ENCODE data around the gene BMPR1B. TPM values are rescaled to one million over a fixed set of nuclear protein-coding genes. Genes with fewer than 3 reads are reported as not detected.
"Not testable (repeated sequence)": the region's sequence is repeated elsewhere in the genome, so short reads cannot be mapped to it uniquely, and the experiment has no call there.

Gene BMPR1B
- total RNA-seq, 1 experiment from 2014 or later, result 0.03 TPM

DNA sequence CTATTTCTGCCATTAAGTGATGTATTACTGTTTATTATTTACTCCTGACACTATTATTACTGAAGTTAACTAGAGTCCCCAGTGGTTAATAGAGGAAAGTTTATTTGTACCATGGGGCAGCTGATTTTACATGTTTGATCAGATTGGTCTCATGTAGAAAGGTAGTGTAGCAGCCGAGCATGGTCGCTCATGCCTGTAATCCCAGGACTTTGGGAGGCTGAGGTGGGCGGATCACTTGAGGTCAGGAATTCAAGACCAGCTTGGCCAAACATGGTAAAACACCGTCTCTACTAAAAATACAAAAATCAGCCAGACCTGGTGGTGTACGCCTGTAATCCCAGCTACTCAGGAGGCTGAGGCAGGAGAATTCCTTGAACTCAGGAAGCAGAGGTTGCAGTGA lies 74.6 kb downstream of the BMPR1B start:
- DNase-seq (ENCODE audit: low spot score), result not testable (repeated sequence)

GRCh38 chr4:94833394-94833793 lies 75.6 kb downstream of the BMPR1B start:
- DNase-seq (ENCODE audit: low spot score), result no peak

GRCh38 chr4:94834501-94834900 lies 76.7 kb downstream of the BMPR1B start:
- DNase-seq (ENCODE audit: low spot score), result no peak

DNA sequence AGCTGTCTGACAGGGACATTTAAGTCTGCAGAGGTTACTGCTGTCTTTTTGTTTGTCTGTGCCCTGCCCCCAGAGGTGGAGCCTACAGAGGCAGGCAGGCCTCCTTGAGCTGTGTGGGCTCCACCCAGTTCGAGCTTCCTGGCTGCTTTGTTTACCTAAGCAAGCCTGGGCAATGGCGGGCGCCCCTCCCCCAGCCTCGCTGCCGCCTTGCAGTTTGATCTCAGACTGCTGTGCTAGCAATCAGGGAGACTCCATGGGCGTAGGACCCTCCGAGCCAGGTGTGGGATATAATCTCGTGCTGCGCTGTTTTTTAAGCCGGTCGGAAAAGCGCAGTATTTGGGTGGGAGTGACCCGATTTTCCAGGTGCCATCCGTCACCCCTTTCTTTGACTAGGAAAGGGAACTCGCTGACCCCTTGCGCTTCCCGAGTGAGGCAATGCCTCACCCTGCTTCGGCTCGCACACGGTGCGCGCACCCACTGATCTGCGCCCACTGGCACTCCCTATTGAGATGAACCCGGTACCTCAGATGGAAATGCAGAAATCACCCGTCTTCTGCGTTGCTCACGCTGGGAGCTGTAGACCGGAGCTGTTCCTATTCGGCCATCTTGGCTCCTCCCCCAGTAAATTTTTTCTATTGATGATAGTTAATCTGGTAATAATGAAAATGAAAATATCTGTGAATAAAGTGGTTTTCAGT lies 83.6 kb downstream of the BMPR1B start:
- not testable (repeated sequence) for DNase-seq (ENCODE audit: low spot score)

- no peak for DNase-seq (ENCODE audit: low spot score)
Measured at GRCh38 chr4:94841864-94842221, 84.1 kb downstream of the BMPR1B start.

DNA sequence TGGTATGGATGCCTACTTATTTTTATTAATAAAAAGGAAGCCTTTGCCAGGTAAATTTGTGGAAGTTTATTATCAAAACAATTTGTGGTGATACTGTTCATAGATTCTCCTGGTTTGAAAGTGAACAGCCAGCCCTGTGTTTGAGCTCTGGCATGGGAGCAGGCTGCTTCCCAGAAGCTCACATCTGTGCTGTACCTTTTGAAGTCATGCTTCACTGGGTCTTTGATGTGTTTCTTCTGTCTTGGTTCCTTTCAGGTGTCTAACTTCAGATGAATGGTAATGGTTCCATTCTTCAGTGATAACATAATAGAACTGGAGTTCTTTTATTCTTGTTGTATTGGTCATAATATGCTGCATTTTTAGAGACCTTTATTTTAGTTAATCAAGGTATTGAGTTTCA lies 85.5 kb downstream of the BMPR1B start:
- DNase-seq (ENCODE audit: low spot score), result no peak

GRCh38 chr4:94848326-94848725 lies 90.6 kb downstream of the BMPR1B start:
- no peak for DNase-seq (ENCODE audit: low spot score)

DNA sequence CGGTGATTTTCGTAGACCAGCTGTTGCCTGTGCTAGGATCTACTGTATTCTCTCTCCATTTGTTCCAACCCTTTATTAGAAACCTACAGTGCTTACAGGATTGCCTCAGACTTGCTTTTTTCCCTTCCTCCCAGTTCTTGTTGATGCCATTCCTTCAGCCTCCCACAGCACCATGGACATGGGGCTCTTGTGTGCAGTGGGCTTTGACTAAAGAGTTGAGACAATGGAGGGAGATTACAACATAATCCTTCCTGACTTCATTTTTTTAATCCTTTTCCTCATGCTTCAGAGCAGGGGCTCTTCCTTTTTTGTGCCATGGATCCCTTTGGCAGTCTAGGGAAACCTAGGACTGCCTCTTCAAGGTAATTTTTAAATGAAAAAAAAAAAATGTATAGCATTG lies 92.1 kb downstream of the BMPR1B start:
- no peak for DNase-seq (ENCODE audit: low spot score)

DNA sequence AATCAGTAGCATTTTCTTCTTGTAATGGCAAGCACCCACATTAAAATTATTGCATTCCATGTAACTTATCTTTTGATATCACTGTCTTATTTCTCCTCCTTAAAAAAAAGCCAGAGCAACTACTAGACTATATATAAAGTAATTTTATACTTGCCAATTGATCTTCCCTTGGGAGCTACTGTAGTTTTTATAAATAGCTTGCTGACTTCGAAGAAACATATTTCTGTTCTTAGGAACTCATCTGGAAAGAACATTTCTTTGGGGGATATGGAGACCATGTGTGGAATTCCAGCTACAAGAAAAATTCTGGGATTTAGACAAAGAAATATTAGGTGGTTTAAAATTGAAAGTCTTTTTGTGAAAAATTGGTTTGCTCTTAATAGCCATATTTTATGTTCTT lies 94.9 kb downstream of the BMPR1B start:
- DNase-seq (ENCODE audit: low spot score), result no peak

DNA sequence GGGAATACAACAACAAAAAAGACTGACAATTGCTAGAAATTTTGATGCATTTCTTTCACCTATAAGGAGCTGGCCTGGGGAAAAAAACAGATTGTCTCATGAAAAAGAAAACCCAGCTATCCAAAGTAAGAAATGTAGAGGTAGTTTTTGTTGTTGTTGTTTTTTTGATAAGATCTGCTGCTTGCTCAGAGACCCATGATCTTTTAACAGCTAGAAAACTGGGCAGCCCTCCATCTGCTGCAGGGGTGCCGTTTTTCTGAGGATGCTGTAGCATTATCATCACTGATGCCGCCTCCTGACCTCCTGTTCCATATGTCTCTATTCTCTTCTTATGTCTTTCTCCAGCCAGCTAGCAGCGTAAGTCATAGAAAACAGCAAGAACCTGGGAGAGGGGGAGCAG lies 98.3 kb downstream of the BMPR1B start:
- no peak for DNase-seq (ENCODE audit: low spot score)

DNA sequence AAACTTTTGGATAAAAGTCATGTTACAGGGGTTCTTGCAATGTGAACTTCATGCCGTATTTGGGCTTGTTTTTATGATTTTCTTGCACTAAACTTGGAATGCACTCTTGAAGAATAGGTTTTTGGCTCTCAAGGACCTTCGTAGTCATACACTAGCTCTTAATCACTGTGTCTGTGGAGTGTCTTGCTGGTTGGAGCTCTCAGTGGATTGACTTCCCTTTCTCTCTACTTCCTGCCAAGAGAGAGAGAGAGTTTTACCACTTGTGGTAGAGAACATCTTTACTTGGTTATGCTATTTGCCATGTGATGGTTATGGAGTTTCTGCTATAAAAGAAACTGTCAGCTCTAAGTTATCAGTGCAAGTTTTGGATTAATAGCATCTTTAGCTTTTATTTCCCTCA lies 112.4 kb downstream of the BMPR1B start:
- no peak for DNase-seq (ENCODE audit: low spot score)

GRCh38 chr4:94871644-94872305 lies 114.0 kb downstream of the BMPR1B start:
- DNase-seq (ENCODE audit: low spot score), result no peak

DNA sequence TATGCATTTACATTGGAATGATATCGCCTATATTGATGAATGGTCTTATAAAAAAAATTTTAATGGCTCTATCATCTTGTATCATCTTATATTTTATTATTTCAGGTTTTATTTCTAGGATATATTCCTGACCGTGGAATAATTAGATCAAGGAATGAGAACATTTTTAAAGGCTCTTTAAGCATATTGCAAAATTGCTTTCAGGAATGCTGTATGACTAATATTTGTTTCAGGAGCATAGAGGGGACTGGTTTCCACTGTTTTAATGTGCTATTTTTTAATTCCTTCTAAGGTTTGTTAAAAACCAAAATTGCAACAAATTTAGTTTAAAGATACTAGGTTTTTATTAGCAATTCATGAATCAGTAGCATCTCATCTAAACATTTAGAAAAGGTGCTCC lies 120.2 kb downstream of the BMPR1B start:
- DNase-seq (ENCODE audit: low spot score), result no peak

DNA sequence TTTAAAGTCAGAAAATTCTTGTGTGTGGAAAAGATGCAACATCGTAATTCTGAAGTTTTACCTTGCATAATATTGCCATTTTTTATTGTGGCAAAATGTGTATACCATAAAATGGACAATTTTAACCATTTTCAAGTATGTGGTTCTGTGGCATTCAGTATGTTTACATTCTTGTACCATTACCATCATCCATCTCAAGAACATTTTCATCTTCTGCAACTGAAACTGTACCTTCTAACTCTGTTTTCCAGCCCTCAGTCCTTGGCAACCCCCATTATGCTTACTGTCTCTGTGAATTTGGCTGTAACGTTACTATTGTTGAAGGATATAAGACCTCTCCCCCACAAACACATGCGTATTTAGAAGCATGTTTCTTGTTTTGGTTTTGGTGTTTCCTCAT lies 123.2 kb downstream of the BMPR1B start:
- DNase-seq (ENCODE audit: low spot score), result no peak

- no peak for DNase-seq (ENCODE audit: low spot score)
Measured at GRCh38 chr4:94882756-94883155, 125.0 kb downstream of the BMPR1B start.

GRCh38 chr4:94887027-94887426 lies 129.3 kb downstream of the BMPR1B start:
- DNase-seq (ENCODE audit: low spot score), result no peak

GRCh38 chr4:94889523-94889922 lies 131.8 kb downstream of the BMPR1B start:
- DNase-seq (ENCODE audit: low spot score), result no peak

DNA sequence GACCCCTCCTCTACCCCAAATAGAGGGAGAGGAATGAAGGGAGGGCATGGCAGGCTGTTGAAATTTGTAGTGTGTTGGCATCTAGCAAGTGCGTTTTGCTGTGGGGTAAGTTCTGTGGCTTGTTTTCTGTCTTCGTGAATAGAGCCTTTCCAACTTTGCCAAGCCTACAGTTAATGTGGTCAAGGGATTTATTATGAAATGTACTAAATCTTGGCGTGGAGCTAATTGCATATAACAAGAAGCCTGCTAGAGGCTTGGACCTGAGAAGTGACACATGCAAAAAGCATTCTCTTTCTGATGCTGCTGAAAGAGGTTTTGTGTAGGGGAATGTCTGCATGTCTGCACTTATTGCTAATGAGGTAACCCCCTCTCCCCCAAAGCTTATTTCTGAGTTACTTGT lies 132.2 kb downstream of the BMPR1B start:
- no peak for DNase-seq (ENCODE audit: low spot score)

DNA sequence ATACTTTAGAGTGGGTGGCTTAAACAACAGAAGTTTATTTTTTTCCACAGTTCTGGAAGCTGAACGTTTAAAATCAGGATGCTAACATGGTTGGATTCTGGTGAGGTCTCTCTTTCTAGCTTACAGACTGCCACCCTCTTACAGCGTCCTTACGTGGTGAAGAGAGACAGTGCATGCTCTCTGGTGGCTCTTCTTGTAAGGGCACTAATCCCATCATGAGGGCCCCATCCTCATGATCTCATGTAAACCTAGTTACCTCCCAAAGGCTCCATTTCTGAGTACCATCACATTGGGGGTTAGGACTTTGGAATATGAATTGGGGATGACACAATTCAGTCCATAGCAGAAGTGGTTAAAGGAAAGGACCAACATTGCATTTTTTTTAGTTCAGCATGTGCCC lies 132.8 kb downstream of the BMPR1B start:
- DNase-seq (ENCODE audit: low spot score), result no peak

GRCh38 chr4:94892051-94892450 lies 134.3 kb downstream of the BMPR1B start:
- DNase-seq (ENCODE audit: low spot score), result peak; percentile 41

- no peak for DNase-seq (ENCODE audit: low spot score)
Measured at GRCh38 chr4:94895081-94895480, 137.3 kb downstream of the BMPR1B start.

DNA sequence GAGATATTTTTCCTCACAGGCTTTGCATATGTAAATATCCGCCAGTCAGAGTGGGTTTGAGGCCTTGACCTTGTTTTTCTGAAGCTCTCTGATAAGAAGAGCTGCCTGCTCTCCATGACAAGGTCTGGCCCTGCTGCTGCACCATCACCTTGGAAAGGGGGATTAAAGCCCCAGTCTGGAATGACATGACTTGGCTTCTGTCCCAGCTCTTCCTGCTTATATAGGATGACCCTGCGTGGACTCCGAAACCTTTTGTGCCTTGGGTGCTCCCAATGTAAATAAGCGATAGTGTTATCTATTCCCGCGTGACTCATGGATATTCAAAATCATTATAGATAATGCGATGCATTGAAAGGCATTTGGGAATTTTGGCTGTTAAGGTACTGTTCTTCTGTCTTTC lies 139.3 kb downstream of the BMPR1B start:
- DNase-seq (ENCODE audit: low spot score), result no peak

- DNase-seq (ENCODE audit: low spot score), result no peak
Measured at GRCh38 chr4:94905511-94905910, 147.8 kb downstream of the BMPR1B start.

DNA sequence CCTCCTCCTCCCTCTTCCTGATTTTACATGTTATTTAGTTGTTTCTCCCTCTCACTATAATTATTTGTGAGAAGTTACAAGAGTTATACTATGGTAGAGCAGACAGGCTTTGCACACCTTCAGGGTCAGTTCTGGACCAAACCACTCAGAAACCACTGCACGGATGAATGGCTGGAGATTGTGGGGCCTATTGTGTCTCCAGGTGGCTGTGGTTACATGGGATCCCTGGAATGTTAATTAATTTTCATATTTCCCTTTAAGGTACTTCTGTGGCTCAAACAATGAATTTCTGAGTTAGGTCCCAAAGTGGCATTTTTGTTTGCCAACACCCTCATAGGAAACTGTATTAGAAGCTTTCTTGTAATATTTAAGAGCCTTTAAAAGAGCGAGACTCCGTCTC lies 151.9 kb downstream of the BMPR1B start:
- no peak for DNase-seq (ENCODE audit: low spot score)
